HEK293 (cell line): ENCODE data around the gene ARHGDIB.

ENCODE experiments used
- CTCF ChIA-PET: fragments of 350-600 bp; formaldehyde crosslinking; extraction: SDS; loops from one replicate; lab custom pipeline; 2021; ENCODE audit warnings: antibody characterized with exemption; lab: Yijun Ruan, JAX
- POLR2A ChIA-PET: fragments of 300-600 bp; formaldehyde crosslinking; extraction: SDS; loops from one replicate; lab custom pipeline; 2020; ENCODE audit warnings: antibody characterized with exemption, inconsistent platforms; lab: Yijun Ruan, JAX
- H3K27ac ChIP-seq: fragments of 200-500 bp; sonication (Bioruptor generic); 2 replicates; pipeline ENCODE4 v1.5.1; 2014; ENCODE audit warnings: low read depth, low read length, control low read depth, inconsistent platforms; ENCODE audit errors: extremely low read depth
- H3K36me3 ChIP-seq, 2 experiments: fragments of 200-500 bp in 1 of 2; sonication (Bioruptor generic) in 1 of 2; 1 replicate in 1 of 2; 2 replicates in 1 of 2; pipeline ENCODE4 v1.5.1; 2014 to 2017; ENCODE audit warnings: inconsistent platforms in 2 of 2, low read length in 2 of 2; ENCODE audit not compliant: control insufficient read depth in 2 of 2, insufficient read depth in 1 of 2
- H3K4me1 ChIP-seq: fragments of 200-500 bp; sonication (Bioruptor generic); 2 replicates; pipeline ENCODE4 v1.5.1; 2014; ENCODE audit warnings: mild to moderate bottlenecking, low read length, inconsistent platforms; ENCODE audit not compliant: control insufficient read depth, insufficient read depth
- H3K4me3 ChIP-seq: 2 replicates; pipeline ENCODE4 v1.5.1; 2011; ENCODE audit warnings: low read depth, mild to moderate bottlenecking, control low read depth, low read length, moderate library complexity
- H3K9me3 ChIP-seq: fragments of 200-500 bp; sonication (Bioruptor generic); 2 replicates; pipeline ENCODE4 v1.5.1; 2014; ENCODE audit warnings: low read depth, low read length, inconsistent platforms; ENCODE audit not compliant: control insufficient read depth, insufficient read depth
- KLF16 ChIP-seq: fragments of 450-650 bp; formaldehyde crosslinking; IDR thresholded peaks from 2 replicates; pipeline ENCODE4 v1.5.1; 2017; ENCODE audit warnings: missing biosample characterization, missing genetic modification characterization
- PRDM1 ChIP-seq: fragments of 450-650 bp; formaldehyde crosslinking; IDR thresholded peaks from 2 replicates; pipeline ENCODE4; 2016; ENCODE audit warnings: missing biosample characterization, missing genetic modification characterization
- SETDB1 ChIP-seq: IDR thresholded peaks from one replicate; pipeline ENCODE4 v1.6.1; 2017; ENCODE audit warnings: mild to moderate bottlenecking, low read length, moderate library complexity, mixed read lengths; ENCODE audit not compliant: insufficient read length
- TCF7L2 ChIP-seq: IDR thresholded peaks from 2 replicates; pipeline ENCODE4 v1.6.1; 2011; ENCODE audit warnings: low read depth, mild to moderate bottlenecking, inconsistent platforms, low read length, moderate library complexity, borderline replicate concordance
- YY2 ChIP-seq: fragments of 450-650 bp; formaldehyde crosslinking; IDR thresholded peaks from 2 replicates; pipeline ENCODE4 v1.5.1; 2016; ENCODE audit warnings: missing biosample characterization, missing genetic modification characterization
- ZNF175 ChIP-seq: fragments of 450-650 bp; formaldehyde crosslinking; IDR thresholded peaks from 2 replicates; pipeline ENCODE4 v1.5.1; 2016; ENCODE audit warnings: missing biosample characterization, missing genetic modification characterization
- ZNF2 ChIP-seq: fragments of 450-650 bp; formaldehyde crosslinking; IDR thresholded peaks from 2 replicates; pipeline ENCODE4 v1.5.1; 2016; ENCODE audit warnings: missing biosample characterization, missing genetic modification characterization
- ZNF341 ChIP-seq: fragments of 450-650 bp; formaldehyde crosslinking; IDR thresholded peaks from 2 replicates; pipeline ENCODE4; 2016; ENCODE audit warnings: low read depth, missing biosample characterization, missing genetic modification characterization
- ZNF394 ChIP-seq: fragments of 450-650 bp; formaldehyde crosslinking; IDR thresholded peaks from 2 replicates; pipeline ENCODE4 v1.5.1; 2016; ENCODE audit warnings: missing biosample characterization, missing genetic modification characterization, mild to moderate bottlenecking, moderate library complexity, borderline replicate concordance
- ZNF426 ChIP-seq: fragments of 450-650 bp; formaldehyde crosslinking; IDR thresholded peaks from 2 replicates; pipeline ENCODE4 v1.5.1; 2017; ENCODE audit warnings: missing biosample characterization, missing genetic modification characterization, mild to moderate bottlenecking, inconsistent platforms, moderate library complexity
- ZNF514 ChIP-seq: fragments of 450-650 bp; formaldehyde crosslinking; IDR thresholded peaks from 2 replicates; pipeline ENCODE4 v1.5.1; 2016; ENCODE audit warnings: missing biosample characterization, missing genetic modification characterization
- ZNF555 ChIP-seq: fragments of 450-650 bp; formaldehyde crosslinking; conservative IDR thresholded peaks from 2 replicates; pipeline ENCODE4 v1.5.1; 2017; ENCODE audit warnings: missing biosample characterization, mild to moderate bottlenecking, missing genetic modification characterization, inconsistent platforms
- ZNF585B ChIP-seq: fragments of 450-650 bp; formaldehyde crosslinking; IDR thresholded peaks from 2 replicates; pipeline ENCODE4 v1.5.1; 2016; ENCODE audit warnings: missing biosample characterization, missing genetic modification characterization
- ZNF623 ChIP-seq: fragments of 450-650 bp; formaldehyde crosslinking; IDR thresholded peaks from 2 replicates; pipeline ENCODE4 v1.5.1; 2016; ENCODE audit warnings: missing biosample characterization, missing genetic modification characterization
- ZNF624 ChIP-seq: fragments of 450-650 bp; formaldehyde crosslinking; IDR thresholded peaks from 2 replicates; pipeline ENCODE4 v1.5.1; 2017; ENCODE audit warnings: missing biosample characterization, missing genetic modification characterization
- ZNF792 ChIP-seq: fragments of 450-650 bp; formaldehyde crosslinking; IDR thresholded peaks from 2 replicates; pipeline ENCODE4 v1.5.1; 2016; ENCODE audit warnings: missing biosample characterization, missing genetic modification characterization
- ZNF830 ChIP-seq: fragments of 450-650 bp; IDR thresholded peaks from 2 replicates; pipeline ENCODE4 v1.5.0; 2018; ENCODE audit warnings: missing biosample characterization, missing genetic modification characterization, low read depth, mild to moderate bottlenecking, moderate library complexity
- TF ChIP-seq, protein P1 (sequence below): fragments of 450-650 bp; formaldehyde crosslinking; IDR thresholded peaks from 2 replicates; pipeline ENCODE4 v1.5.1; 2016; ENCODE audit warnings: missing biosample characterization, missing genetic modification characterization
- TF ChIP-seq, protein P2 (sequence below): fragments of 450-650 bp; formaldehyde crosslinking; IDR thresholded peaks from 2 replicates; pipeline ENCODE4 v1.5.1; 2016; ENCODE audit warnings: missing biosample characterization, missing genetic modification characterization

Gene ARHGDIB

DNA sequence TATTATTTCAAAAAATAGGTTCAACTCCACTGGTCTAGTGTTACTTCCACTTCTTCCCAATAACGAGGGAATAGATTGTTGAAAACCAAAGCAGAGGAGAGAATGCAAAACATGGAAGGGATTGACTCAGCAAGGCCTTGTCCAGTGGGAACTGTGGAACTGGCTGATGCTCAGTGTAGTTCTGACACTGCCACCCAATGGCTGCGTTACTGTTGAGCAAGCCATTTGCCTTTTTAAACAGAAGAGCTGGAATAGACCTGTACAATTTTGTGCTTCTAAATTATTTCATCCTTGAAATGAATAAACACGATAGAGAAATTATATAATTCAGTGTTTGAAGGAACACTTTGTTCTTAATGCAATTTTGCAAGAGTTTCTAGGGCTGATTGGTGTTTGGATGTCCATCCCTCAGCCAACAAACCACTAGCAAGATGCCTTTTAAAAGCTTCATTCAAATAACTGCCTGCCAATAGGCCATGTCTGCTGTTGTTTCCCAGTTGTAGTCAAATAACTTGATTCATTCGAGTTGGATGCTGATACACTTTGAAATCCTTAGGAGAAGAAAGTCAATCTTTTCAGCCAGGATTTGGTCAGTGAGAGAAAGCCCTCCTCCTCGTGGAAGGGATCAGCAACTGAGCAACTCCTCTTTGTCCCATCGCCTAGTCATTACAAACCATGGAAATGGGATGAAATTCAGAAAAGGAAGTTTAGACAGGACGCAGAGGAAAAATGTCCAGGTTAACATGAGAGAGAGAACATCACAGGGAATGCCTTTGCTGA is 68.5 kb downstream of the ARHGDIB start:
- H3K36me3 ChIP-seq: no peaks in the 10 kb centered on the region
- H3K4me3 ChIP-seq: no peak overlapping the region
- TF ChIP-seq ZNF514 (tag by site-specific recombination): no peak
- no peak for TF ChIP-seq YY2 (tag by site-specific recombination)
- TF ChIP-seq TCF7L2: no peak
- no peak for TF ChIP-seq PRDM1 (tag by site-specific recombination)
- no peak for TF ChIP-seq ZNF624 (tag by site-specific recombination)
- TF ChIP-seq ZNF175 (tag by site-specific recombination): no peak
- TF ChIP-seq ZNF555 (tag by site-specific recombination): no peak
- no peak for TF ChIP-seq ZNF585B
- TF ChIP-seq ZNF341: no peak
- no peak for TF ChIP-seq ZNF394 (tag by site-specific recombination)
- TF ChIP-seq ZNF623: no peak
- TF ChIP-seq KLF16 (tag by site-specific recombination): no peak
- TF ChIP-seq, protein P1, sequence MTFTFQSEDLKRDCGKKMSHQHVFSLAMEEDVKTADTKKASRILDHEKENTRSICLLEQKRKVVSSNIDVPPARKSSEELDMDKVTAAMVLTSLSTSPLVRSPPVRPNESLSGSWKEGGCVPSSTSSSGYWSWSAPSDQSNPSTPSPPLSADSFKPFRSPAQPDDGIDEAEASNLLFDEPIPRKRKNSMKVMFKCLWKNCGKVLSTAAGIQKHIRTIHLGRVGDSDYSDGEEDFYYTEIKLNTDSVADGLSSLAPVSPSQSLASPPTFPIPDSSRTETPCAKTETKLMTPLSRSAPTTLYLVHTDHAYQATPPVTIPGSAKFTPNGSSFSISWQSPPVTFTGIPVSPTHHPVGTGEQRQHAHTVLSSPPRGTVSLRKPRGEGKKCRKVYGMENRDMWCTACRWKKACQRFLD (tag by site-specific recombination): no peak
- TF ChIP-seq, protein P2, sequence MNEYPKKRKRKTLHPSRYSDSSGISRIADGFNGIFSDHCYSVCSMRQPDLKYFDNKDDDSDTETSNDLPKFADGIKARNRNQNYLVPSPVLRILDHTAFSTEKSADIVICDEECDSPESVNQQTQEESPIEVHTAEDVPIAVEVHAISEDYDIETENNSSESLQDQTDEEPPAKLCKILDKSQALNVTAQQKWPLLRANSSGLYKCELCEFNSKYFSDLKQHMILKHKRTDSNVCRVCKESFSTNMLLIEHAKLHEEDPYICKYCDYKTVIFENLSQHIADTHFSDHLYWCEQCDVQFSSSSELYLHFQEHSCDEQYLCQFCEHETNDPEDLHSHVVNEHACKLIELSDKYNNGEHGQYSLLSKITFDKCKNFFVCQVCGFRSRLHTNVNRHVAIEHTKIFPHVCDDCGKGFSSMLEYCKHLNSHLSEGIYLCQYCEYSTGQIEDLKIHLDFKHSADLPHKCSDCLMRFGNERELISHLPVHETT (tag by site-specific recombination): no peak
- TF ChIP-seq ZNF2 (tag by site-specific recombination): no peak
- no peak for TF ChIP-seq ZNF830
- no peak for TF ChIP-seq SETDB1
- no peak for TF ChIP-seq ZNF426 (tag by site-specific recombination)
- no peak for TF ChIP-seq ZNF792 (tag by site-specific recombination)
- CTCF ChIA-PET: interaction anchor here (0.7 to 1.9 kb wide), 4 partner anchors 10 to 727 kb away, joined by 3 to 5 read pairs (median 4); no protein-coding TSS in a partner anchor
- H3K4me1 ChIP-seq: no peaks in the 10 kb centered on the region
- no peak overlapping the region for H3K27ac ChIP-seq
- H3K9me3 ChIP-seq: no peaks in the 10 kb centered on the region
- POLR2A ChIA-PET: no interaction called here
